HEK293 (cell line): Measurements from ENCODE around the gene TRAM2.

Source experiments
- ZNF571 ChIP-seq: fragments of 450-650 bp; formaldehyde crosslinking; IDR thresholded peaks from 2 replicates; pipeline ENCODE4 v1.5.0; 2017; ENCODE audit warnings: missing biosample characterization, missing genetic modification characterization
- TF ChIP-seq, protein P1 (sequence below): fragments of 450-650 bp; formaldehyde crosslinking; IDR thresholded peaks from 2 replicates; pipeline ENCODE4 v1.5.1; 2016; ENCODE audit warnings: missing biosample characterization, missing genetic modification characterization
- TF ChIP-seq, protein P2 (sequence below): fragments of 450-650 bp; formaldehyde crosslinking; IDR thresholded peaks from 2 replicates; pipeline ENCODE4 v1.5.1; 2016; ENCODE audit warnings: missing biosample characterization, missing genetic modification characterization

DNA sequence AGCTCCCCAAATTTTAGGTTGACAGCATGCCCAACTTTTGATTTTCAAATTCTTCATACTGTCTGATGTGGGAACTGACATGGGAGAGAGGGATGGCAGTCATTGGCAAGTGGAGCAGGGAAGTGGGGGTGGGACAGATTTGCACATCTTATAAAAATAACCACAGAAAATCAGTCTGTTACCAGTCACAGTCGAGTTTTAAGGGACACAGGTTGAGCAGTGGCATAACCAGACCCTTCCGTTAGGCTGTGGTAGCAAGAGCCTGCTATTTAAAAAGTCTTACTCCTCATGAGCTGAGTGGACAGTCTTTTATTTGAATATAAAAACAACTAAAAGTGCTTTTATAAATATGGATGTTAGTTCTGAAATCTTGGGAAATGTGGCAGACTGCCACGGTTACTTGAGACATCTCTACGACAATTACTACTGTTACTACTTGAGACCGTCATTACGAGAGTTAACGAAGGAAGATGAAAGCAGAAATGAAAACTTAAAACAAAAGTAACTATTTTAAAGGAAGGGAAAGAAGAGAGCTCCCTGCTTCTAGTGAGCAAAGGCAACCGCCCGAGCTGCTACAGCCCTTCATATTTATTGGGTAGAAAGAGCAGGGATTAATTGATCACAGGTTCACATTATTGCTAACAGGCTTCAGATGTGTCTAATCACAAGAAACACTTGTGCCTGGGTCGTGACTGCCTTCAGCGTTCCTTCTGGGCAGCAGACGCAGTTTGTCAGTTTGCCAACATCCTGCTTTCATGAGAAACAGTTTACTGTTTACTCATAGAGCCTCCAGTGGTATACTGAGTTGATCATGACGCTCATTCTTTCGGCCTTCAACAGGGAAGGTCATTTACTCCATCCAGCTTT is 85.4 kb downstream of the TRAM2 start:
- TF ChIP-seq, protein P1, sequence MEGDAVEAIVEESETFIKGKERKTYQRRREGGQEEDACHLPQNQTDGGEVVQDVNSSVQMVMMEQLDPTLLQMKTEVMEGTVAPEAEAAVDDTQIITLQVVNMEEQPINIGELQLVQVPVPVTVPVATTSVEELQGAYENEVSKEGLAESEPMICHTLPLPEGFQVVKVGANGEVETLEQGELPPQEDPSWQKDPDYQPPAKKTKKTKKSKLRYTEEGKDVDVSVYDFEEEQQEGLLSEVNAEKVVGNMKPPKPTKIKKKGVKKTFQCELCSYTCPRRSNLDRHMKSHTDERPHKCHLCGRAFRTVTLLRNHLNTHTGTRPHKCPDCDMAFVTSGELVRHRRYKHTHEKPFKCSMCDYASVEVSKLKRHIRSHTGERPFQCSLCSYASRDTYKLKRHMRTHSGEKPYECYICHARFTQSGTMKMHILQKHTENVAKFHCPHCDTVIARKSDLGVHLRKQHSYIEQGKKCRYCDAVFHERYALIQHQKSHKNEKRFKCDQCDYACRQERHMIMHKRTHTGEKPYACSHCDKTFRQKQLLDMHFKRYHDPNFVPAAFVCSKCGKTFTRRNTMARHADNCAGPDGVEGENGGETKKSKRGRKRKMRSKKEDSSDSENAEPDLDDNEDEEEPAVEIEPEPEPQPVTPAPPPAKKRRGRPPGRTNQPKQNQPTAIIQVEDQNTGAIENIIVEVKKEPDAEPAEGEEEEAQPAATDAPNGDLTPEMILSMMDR (tag by site-specific recombination) = no peak
- TF ChIP-seq ZNF571 (tag by site-specific recombination) = no peak
- TF ChIP-seq, protein P2, sequence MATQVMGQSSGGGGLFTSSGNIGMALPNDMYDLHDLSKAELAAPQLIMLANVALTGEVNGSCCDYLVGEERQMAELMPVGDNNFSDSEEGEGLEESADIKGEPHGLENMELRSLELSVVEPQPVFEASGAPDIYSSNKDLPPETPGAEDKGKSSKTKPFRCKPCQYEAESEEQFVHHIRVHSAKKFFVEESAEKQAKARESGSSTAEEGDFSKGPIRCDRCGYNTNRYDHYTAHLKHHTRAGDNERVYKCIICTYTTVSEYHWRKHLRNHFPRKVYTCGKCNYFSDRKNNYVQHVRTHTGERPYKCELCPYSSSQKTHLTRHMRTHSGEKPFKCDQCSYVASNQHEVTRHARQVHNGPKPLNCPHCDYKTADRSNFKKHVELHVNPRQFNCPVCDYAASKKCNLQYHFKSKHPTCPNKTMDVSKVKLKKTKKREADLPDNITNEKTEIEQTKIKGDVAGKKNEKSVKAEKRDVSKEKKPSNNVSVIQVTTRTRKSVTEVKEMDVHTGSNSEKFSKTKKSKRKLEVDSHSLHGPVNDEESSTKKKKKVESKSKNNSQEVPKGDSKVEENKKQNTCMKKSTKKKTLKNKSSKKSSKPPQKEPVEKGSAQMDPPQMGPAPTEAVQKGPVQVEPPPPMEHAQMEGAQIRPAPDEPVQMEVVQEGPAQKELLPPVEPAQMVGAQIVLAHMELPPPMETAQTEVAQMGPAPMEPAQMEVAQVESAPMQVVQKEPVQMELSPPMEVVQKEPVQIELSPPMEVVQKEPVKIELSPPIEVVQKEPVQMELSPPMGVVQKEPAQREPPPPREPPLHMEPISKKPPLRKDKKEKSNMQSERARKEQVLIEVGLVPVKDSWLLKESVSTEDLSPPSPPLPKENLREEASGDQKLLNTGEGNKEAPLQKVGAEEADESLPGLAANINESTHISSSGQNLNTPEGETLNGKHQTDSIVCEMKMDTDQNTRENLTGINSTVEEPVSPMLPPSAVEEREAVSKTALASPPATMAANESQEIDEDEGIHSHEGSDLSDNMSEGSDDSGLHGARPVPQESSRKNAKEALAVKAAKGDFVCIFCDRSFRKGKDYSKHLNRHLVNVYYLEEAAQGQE (tag by site-specific recombination) = no peak
